Peyer's patch (tissue), 4 donors: ENCODE results near the gene PRND.

Experiments used
- POLR2A ChIP-seq, 2 donors: fragments of 450-650 bp; IDR thresholded peaks; one replicate each; pipeline ENCODE4 v1.5.1; 2017; ENCODE audit warnings: antibody characterized with exemption in 2 of 2, mild to moderate bottlenecking in 2 of 2, moderate library complexity in 2 of 2
- TF ChIP-seq, protein P1 (sequence below), 6 experiments: fragments of 450-650 bp in 4 of 6; fragments of 200-600 bp in 2 of 6; sonication (generic) in 1 of 6; IDR thresholded peaks; one replicate each; pipeline ENCODE4 v1.5.1; 2017 to 2019; ENCODE audit warnings: antibody characterized with exemption in 6 of 6, mild to moderate bottlenecking in 3 of 6, moderate library complexity in 1 of 6

DNA sequence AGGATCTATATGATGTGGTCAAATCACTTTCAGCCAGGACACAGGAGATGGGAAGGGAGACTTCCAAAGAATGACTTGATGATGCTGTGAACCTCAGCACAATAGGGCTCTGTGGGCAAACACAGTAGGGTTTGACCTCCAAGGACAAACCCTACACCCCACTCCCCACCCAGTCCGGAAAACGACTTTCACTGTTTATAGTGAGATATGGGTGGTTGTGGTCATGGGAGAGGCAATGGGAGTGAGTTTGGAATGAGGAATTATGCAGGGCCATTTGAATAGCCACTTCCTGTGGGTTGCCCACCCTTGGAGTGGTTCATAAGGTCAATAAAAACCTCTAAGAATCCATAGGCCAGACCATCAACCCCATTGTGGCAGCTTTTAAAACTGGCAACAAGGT lies 38.4 kb upstream of the PRND start:
- TF ChIP-seq, protein P1, sequence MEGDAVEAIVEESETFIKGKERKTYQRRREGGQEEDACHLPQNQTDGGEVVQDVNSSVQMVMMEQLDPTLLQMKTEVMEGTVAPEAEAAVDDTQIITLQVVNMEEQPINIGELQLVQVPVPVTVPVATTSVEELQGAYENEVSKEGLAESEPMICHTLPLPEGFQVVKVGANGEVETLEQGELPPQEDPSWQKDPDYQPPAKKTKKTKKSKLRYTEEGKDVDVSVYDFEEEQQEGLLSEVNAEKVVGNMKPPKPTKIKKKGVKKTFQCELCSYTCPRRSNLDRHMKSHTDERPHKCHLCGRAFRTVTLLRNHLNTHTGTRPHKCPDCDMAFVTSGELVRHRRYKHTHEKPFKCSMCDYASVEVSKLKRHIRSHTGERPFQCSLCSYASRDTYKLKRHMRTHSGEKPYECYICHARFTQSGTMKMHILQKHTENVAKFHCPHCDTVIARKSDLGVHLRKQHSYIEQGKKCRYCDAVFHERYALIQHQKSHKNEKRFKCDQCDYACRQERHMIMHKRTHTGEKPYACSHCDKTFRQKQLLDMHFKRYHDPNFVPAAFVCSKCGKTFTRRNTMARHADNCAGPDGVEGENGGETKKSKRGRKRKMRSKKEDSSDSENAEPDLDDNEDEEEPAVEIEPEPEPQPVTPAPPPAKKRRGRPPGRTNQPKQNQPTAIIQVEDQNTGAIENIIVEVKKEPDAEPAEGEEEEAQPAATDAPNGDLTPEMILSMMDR (IDR thresholded peaks at IDR 0.05), result no peak
- TF ChIP-seq POLR2A (IDR thresholded peaks at IDR 0.05), result no peak
